GM19395 (cell line): Measurements from ENCODE around the gene SLC22A1.
"Not testable (repeated sequence)": the region's sequence is repeated elsewhere in the genome, so short reads cannot be mapped to it uniquely, and the experiment has no call there.

Source experiments
- ATAC-seq: cut with Tn5 transposase; IDR thresholded peaks from one replicate; pipeline ENCODE4 v1.9.1; 2021; ENCODE audit warnings: mild to moderate bottlenecking, moderate library complexity; ENCODE audit not compliant: unreplicated experiment

The SLC22A1 gene

DNA sequence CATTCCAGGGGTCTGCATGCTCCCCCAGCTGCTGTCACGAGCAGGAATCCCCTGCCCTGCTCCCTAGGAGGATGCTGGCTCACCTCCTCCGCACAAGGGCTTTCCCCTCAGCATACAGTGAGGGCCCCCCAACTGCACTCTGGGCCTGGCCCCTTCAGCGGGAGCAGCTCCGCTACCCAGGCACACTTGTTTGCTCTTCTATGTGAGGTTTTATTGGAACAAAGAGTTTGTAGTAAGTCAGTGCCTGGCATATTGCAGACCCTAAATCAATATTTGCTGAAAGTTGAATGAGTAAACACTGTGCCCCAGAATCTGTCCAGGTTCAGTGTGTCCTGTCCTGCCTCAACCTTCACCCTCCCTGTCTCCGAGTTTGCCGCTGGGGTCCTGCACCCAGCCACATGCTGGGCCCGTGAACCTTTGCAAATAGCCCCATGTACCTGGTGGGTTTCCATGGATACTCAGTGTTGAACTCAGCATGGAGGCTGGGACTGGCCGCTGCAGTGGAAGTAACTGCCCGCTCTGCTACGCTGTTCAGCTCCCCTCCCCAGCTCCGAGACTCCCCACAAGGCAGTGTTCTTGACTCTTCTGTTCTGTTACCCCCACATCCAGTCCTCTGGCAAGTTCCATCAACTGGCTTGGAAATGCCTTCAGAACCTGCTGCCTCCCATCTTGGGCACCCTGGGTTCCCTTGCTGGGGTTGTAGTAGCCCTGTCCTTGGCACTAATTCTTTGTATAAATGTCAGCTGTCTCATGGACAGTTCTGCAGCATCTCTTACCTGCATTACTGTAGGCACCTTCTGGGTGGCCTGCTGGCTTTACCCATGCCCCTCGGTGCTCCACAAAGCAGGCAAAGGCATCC, 15.7 kb downstream of the SLC22A1 start:
- no peak for ATAC-seq

DNA sequence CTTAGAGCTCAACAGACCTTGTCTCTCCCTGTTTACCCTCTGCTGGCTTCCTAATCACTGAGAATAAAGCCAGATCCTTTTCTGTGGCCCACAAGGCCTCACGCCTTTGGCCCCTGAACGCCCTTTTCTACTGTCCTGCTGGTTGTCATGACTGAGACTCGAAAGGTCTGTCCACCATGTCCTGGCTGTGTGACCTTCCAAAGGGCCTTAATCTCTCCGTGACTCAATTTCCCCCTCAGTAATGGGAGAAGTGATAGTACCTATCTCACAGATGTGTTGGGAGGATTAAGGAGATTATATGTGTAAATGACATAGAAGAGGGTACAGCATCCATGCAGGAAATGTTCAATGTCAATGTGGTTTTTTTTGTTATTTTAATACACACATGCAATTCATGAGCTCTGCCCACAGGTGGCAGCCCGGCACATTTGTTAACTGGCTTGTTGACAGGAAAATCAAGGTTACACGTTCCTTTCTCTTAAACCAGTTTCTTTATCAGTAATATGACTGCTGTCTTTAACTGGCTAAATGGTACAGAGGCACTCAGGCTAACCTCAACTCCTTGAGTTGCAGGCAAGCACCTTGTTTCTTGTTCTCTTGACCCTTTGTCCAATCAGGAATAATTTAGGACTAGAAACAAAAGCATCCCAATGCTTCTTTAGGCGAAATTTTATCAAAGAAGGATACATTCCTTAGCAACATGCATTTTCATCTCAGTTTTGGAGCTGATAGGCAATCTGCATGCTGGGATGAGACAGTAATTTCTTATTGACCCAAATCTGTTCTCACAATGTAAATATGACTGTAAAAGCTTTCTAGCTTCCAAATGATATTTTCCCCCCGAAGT, 16.6 kb downstream of the SLC22A1 start:
- ATAC-seq, result peak; percentile 82

DNA sequence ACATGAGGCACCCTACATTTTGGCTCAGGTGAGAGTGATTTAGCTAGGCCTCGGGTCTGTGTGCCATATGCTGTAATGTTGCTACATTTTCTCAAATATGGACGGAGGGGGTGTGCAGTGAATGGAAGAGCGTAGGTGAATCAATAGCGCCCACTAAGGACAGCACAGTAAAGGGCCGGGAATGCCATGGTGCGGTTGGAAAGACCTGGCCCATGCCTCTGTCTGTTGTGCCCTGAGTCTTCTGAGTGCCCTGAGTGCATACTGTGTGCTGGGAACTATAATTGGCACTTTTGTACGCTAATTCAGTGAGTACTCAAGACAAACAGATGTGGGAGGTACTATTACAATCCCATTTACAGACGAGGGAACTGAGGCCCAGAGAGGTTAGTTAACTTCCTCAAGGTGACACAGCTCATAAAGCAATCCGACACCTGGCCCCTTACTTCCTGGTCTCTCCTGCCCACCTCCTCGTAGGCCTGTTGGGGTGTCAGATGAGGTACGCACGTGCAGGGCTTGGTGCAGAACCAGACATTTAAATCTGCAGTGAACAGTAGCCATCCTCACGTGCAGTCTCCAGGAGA, 17.3 kb downstream of the SLC22A1 start:
- ATAC-seq, result no peak

DNA sequence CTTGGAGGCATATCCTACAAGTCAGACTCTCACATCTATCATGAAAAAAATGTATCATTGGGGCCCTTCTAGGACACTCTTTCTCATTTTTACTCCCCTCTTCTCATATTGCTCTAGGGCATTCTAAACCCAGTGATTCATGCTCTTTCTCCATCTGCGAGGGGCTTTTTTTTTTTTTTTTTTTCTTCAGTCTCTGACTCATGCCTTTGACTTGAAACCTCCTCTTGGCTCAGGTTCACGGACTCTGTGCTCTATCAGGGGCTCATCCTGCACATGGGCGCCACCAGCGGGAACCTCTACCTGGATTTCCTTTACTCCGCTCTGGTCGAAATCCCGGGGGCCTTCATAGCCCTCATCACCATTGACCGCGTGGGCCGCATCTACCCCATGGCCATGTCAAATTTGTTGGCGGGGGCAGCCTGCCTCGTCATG, 17.8 kb downstream of the SLC22A1 start:
- ATAC-seq, result no peak

DNA sequence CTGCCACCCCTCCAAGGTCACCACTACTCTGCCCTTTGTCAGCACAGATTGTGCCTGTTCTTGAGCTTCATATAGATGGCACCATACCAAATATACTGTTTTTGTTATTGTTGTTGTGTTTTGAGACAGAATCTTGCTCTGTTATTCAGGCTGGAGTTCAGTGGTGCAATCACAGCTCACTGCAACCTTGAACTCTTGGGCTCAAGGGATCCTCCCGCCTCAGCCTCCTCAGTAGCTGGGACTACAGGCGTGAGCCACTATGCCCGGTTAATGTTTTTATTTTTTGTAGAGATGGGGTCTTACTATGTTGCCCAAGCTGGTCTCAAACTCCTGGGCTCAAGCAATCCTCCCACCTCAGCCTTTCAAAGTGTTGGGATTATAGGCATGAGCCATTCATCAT, 18.9 kb downstream of the SLC22A1 start:
- not testable (repeated sequence) for ATAC-seq

DNA sequence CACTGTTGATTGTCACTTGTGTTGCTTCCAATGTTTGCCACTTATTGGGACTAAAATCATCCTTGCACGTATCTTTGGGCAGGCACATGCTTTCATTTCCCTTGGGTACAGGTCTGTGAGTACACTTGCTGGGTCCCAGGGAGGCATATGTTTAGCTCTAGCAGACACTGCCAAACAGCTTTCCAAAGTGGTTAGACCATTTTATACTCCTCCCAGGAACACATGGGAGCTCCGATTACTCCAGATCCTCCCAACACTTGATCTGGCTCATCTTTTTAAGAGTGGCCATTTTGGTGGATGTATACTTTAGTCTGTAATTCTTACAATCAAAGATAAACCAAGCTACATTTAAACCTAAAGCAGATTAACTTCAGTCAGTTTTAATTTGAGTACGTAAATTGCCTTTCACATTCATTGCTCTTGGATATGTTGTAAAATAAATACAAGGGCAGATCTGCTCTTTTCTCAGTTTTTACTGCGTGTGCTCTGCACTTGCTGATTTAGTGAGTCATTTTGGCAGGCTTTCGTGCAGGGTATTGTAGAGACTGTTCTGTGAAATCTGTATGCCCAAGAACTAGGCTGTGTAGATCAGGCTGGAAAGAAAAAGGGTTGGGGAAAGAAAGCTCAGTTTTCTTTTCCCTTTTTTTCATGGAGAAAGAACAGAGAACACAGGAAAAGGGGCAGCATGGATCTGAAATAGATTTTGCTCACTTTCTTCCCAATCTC, 19.5 kb downstream of the SLC22A1 start:
- no peak for ATAC-seq

DNA sequence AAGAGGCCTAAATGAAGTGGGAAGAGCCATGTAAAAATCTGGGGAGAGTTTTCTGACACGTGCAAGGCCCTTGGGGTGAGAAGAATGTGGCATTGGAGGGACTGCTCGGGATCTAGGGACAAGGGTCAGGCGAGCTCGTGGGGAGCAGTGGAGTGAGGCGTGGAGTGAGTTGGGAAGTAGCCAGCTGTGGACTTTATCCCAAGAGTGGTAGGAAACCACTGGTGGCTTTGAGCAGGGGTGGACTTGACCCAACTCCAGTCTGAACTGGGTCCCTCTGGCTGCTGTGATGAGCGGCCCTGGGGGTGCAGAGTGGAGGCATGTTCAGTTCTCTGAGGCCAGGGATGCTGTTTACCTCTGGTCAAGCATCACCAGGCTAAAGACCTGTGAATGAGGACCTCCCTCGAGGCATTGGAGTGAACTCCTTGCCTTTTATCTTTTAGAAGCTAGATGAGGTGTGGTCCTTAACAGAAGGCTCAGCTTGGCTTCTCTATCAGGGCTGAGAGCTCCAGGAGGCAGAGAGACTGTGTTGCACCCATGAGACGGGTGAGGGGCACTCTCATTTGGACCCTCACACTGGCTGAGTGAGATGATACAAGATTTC, 20.6 kb downstream of the SLC22A1 start:
- no peak for ATAC-seq

DNA sequence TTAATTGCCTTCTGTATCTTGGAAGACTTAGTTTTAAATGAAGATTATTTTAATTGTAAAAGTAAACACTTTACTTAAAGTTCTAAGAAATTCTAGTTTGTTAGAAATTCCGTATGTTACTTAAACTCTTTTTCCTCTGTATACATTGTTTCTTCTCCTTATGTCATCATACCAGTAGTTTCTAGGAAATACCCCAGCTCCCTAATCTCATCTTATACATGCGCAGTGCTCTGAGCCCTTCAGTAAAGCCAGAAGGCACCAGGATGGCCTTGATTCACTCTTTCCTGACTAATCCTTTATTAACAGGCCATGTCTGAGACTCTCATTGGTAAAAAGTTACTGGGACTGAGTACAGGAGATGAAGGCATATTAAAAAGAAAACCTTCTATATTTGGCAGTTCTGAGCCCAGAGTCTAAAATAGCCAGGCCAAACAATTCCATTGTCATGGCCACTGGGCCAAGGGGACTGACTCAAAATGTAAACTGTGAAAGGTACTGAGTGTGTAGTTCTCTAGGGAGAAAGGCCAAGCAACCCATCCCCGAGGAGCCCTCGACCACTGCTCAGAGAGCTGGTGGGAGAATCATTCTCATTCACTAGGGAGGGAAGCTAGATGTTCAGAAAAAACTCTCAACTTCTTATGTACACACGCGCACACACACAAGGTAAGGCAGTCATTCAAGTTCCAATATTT, 25.0 kb downstream of the SLC22A1 start:
- no peak for ATAC-seq

DNA sequence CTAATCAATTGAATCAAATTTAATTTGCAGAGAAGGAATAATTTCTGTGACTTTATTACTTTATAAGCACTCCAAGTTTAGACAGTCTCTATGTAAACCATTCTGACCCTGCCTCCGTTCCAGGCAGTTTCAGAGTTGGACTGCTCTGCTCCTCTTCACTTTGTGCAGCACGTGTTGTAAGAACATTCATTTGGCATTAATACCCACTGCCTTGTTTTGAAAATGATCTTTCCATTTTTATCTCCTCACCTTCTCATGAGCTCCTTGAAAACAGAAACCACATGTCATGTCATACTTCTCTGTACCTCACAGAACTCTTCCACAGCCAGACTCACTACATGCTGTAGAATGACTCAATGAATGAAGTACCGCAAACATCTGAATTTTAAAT, 25.5 kb downstream of the SLC22A1 start:
- ATAC-seq, result no peak

DNA sequence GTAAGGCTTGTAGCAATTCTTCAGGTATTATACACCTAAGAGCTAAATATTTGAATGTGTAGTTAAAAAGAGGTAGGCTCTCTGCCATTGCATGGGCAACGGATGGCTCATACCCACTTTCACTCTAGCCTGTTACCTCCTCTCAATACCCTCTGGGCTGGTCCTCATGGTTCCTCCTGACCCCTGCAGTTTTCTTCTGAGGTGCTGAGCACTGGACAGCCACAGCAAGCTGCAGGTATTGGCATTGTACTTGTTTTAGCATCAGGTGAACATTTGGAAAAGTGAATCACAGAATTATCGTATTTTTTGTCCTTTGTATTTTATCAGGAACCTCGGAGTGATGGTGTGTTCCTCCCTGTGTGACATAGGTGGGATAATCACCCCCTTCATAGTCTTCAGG, 32.9 kb downstream of the SLC22A1 start:
- ATAC-seq, result no peak

DNA sequence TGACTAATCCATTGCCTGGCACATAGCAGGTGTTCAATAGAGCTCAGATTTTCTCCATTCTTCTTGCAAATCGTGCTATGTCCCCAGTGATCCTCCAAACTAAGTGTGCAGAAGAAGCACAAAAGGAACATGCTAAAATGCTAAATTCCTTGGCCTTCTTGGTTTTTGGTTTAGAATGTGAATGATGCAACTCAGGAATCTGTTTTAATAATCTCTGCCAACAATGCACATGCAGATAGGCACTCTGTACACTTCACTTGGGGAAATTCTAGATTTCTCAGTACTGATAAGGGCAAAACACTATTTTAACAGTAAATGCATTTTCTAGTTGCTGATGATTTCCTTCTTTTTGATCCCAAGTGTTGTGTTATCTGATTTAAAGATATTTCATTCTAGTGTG, 35.2 kb downstream of the SLC22A1 start:
- ATAC-seq, result no peak

DNA sequence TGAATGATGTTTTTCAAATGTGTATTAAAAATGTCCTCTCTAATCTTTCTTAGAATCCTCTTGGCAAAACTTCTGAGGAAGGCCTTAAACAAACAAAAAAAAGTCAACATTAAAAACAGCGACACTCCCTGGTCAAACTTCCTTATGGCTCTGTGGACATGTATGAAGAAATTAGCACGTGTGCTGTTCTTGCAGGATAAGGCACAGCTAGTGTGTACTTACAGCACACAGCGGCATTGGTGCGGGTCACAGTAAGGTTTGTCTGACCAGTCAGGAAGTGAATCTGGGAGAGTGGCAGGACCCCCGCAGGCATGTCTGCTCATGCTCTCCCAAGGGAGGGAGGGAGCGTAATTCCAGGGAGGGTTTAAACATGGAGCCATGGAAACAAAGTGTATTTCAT, 38.8 kb downstream of the SLC22A1 start:
- ATAC-seq, result no peak

DNA sequence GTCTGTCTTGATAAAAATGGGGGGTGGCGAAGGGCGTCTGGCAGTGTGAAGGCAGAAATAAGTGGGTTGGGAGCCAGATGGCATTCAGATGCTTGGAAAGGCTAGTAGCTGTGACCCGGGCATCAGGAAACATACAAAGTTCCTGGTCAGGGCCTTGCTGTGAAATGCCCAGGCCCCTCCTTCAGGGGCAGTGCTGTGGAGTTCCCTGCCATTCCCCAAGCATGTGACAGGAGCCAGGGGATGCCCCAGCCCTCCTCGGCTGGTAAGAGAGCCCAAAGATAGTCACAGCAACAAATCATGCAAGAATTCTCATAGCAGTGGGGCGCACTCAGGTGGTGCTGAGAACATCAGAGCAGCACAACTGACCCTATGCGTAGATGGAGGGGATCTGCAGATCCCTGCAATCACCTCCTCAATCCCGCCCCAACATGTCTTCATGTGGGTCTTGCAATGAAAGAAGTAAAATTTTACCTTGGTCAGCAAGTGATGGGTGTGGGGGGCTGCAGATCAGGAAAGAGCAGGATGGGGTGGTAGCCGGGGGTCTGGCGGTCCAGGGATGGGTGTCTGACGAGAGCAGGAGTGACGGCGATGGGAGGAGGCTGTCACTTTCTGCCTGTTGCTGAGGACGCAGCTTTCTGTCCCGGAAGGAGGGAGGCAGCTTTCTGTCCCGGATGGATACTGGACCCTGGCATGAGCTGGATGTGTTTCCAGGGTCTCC, 39.5 kb downstream of the SLC22A1 start:
- no peak for ATAC-seq

DNA sequence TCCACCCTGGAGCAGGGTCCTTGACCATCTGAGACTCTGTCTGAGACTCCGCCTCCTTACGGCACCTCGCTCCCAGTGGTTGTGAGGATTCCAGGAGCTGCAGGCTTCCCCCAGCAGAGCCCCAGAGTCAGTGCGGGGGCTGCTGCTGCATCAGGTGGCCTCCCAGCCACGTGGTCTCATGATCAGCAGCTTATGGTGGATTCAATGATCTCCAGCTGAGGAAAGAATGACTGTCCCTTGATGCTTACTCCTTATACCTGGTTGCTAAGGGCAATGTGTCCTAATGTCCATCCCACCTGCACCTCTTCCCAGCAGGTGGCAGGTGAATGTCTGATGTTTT, 40.0 kb downstream of the SLC22A1 start:
- ATAC-seq, result no peak

DNA sequence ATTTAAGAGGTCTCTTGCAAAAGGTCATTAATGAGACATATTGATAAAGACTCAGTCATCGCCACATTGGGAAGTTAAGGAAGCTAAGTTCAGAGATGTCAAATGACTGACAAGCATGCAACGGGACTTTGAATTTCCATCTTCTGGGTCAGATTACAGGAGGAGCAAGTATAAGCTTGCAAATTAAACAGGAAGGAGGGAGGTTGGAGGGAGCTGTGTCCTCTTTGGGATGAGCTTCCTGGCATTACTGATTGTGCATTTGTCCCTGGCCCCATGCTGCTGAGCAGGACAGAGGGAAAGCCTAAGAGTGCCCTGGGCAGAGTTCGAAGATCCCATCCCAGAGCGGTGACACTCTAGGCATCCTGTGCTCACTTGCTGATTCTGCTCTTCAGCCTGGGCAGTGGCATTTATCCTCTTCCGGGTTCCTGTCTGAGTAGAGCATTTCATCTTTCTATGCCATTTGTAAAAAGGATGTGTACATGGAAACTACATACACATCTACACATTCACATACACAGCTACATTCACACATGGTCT, 40.5 kb downstream of the SLC22A1 start:
- no peak for ATAC-seq

DNA sequence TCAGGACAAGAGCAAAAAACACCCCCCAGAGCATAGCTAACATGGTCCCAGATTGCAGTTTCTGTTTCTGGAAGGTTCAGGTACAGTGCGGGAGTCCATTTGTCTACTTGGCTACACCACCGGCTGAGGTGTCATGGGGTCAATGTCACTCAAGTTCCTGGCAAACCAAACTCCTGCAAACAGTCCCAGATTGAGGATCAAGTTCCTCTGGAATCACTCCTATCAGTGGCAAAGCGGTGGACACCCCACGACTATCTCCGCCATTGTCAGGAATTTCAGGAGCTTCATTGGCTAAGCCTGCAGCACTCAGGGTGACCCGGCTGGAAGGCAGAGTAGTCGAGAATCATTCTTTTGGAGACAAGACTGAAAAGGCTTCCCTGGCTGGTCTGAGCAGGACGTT, 41.8 kb downstream of the SLC22A1 start:
- ATAC-seq, result no peak

DNA sequence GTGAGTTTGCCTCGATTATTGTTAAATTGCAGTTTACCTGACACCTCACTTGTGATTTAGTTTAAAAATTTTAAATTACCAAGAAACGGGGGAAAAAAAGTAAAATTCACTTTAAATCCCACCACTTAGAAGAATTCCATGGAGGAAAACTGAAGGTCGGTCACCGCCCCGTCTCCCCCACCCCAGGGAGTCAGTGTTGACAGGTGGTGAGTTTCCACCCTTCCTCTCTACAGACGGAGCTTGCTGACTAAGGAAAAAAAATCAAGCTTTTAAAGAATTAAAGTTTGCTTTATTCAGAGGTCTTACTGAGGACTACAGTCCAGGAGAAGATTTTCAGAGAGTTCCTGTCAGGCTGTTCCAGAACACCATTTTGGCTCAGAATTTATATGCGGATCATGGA, 42.3 kb downstream of the SLC22A1 start:
- no peak for ATAC-seq

DNA sequence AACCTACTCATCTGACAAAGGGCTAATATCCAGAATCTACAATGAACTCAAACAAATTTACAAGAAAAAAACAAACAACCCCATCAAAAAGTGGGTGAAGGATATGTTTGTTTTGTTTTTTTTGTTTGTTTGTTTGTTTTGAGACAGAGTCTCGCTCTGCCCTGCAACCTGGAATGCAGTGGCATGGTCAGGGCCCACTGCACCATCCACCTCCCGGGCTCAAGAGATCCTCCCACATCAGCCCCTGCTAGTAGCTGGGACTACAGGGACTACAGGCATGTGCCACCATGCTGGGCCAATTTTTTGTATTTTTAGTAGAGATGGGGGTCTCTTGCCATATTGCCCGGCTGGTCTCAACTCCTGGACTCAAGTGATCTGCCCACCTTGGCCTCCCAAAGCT, 44.3 kb downstream of the SLC22A1 start:
- not testable (repeated sequence) for ATAC-seq
